Tibial nerve (tissue), 4 donors: ENCODE results near the gene PRELID2. TPM values are rescaled to one million over a fixed set of nuclear protein-coding genes. Genes with fewer than 3 reads are reported as not detected.

Experiments used
- DNase-seq, 2 donors: peaks; one replicate each; pipeline ENCODE4 v3.0.0-alpha.2; 2019; ENCODE audit warnings: low spot score in 2 of 2
- H3K27ac ChIP-seq, 4 donors: fragments of 200-600 bp; sonication (generic) in 3 of 4; one replicate each; pipeline ENCODE4 v1.5.1; 2017 to 2019; ENCODE audit warnings: mild to moderate bottlenecking in 1 of 4
- H3K27me3 ChIP-seq, 2 donors: fragments of 200-600 bp; sonication (generic) in 1 of 2; one replicate each; pipeline versions ENCODE4 v1.5.1 to v1.6.0; 2017 to 2019
- H3K36me3 ChIP-seq, 3 donors: fragments of 200-600 bp; sonication (generic); one replicate each; pipeline ENCODE4 v1.5.1; 2018 to 2019
- H3K4me1 ChIP-seq, 4 donors: fragments of 200-600 bp; sonication (generic) in 3 of 4; one replicate each; pipeline ENCODE4 v1.5.1; 2017 to 2019
- H3K4me3 ChIP-seq, 4 donors: fragments of 200-600 bp; sonication (generic) in 3 of 4; one replicate each; pipeline ENCODE4 v1.5.1; 2017 to 2019; ENCODE audit warnings: mild to moderate bottlenecking in 1 of 4, moderate library complexity in 1 of 4
- H3K9me3 ChIP-seq, 4 donors: fragments of 200-600 bp; sonication (generic) in 3 of 4; one replicate each; pipeline ENCODE4 v1.5.1; 2017 to 2019
- EP300 ChIP-seq, 2 donors: sonication (generic); formaldehyde crosslinking; IDR thresholded peaks; one replicate each; pipeline ENCODE4 v1.6.1; 2017; ENCODE audit warnings: antibody characterized with exemption in 2 of 2, mild to moderate bottlenecking in 1 of 2
- POLR2A ChIP-seq, 2 donors: fragments of 450-650 bp; IDR thresholded peaks; one replicate each; pipeline ENCODE4 v1.6.1; 2017; ENCODE audit warnings: antibody characterized with exemption in 2 of 2, mild to moderate bottlenecking in 2 of 2, moderate library complexity in 2 of 2
- WGBS, 2 donors: methylation state at CpG; one replicate each; pipeline ENCODE4 v1.1.5; 2018; 5-methylcytosine and 5-hydroxymethylcytosine counted together
- total RNA-seq, 4 donors: library from RNA; depleted of rRNA; stranded (reverse); fragments of >200 nt; gene quantifications; one replicate each; pipeline ENCODE4 v1.1.0, GENCODE V29; 2016
- TF ChIP-seq, protein P1 (sequence below), 5 experiments: fragments of 200-600 bp in 3 of 5; fragments of 450-650 bp in 2 of 5; sonication (generic) in 3 of 5; IDR thresholded peaks; one replicate each; pipeline ENCODE4 v1.5.1; 2016 to 2019; ENCODE audit warnings: antibody characterized with exemption in 5 of 5, mild to moderate bottlenecking in 3 of 5, moderate library complexity in 2 of 5

The PRELID2 gene
- total RNA-seq, 4 donors from 2014 or later = 10.5 to 31.7 (median 16.4) TPM

DNA sequence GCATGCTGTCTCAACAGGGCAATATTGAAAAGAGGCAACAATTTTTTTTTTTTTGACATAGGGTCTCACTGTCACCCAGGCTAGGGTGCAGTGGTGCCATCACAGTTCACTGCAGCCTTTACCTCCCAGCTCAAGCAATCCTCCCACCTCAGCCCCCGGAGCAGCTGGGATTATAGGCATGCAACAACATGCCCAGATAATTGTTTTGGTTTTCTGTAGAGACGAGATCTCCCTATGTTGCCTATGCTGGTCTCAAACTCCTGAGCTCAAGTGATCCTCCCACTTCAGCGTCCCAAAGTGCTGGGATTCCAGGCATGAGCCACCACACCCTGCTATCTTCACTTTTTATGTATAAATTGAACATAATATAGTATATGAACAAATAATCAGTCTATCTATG lies 47.6 kb downstream of the PRELID2 start:
- TF ChIP-seq, protein P1, sequence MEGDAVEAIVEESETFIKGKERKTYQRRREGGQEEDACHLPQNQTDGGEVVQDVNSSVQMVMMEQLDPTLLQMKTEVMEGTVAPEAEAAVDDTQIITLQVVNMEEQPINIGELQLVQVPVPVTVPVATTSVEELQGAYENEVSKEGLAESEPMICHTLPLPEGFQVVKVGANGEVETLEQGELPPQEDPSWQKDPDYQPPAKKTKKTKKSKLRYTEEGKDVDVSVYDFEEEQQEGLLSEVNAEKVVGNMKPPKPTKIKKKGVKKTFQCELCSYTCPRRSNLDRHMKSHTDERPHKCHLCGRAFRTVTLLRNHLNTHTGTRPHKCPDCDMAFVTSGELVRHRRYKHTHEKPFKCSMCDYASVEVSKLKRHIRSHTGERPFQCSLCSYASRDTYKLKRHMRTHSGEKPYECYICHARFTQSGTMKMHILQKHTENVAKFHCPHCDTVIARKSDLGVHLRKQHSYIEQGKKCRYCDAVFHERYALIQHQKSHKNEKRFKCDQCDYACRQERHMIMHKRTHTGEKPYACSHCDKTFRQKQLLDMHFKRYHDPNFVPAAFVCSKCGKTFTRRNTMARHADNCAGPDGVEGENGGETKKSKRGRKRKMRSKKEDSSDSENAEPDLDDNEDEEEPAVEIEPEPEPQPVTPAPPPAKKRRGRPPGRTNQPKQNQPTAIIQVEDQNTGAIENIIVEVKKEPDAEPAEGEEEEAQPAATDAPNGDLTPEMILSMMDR (IDR thresholded peaks at IDR 0.05) = no peak
- TF ChIP-seq EP300 (IDR thresholded peaks at IDR 0.05) = no peak
- TF ChIP-seq POLR2A (IDR thresholded peaks at IDR 0.05) = no peak
- no peaks in the 10 kb centered on the region for H3K9me3 ChIP-seq
- peaks cover 0 to 14% (median 0%) of the 10 kb centered on the region in 3 donors for H3K36me3 ChIP-seq
- no peak for DNase-seq
- no peaks in the 10 kb centered on the region for H3K27me3 ChIP-seq
- no peak overlapping the region for H3K27ac ChIP-seq
- 84 to 91% methylated on average over 3 of the region's 3 CpGs for WGBS, 2 donors
- H3K4me1 ChIP-seq = no peaks in the 10 kb centered on the region
- no peak overlapping the region for H3K4me3 ChIP-seq

DNA sequence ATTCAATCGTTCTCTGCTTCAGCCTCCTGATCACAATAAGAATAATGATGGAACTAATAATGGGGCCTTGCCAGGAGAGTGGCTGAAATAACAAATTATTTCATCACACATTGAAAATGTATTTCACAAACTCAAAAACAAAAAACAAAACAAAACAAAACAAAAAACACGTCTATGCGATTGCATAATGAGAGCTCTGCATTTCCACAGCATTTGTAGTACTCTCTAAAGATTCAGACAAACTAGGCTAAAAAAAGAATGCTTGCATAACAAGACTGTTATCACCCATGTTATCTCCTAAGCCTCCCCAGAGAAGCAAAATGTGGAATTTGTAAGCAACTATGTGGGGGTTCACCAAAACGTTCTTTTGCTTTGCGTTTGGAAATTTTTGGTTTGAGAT lies 48.1 kb downstream of the PRELID2 start:
- 66 to 70% methylated on average over 5 of the region's 5 CpGs for WGBS, 2 donors
- Histone ChIP-seq H3K4me1 (no peaks in the 10 kb centered on the region), H3K36me3 (peaks cover 0 to 10% (median 0%) of the 10 kb centered on the region in 3 donors), H3K9me3 (no peaks in the 10 kb centered on the region), H3K27ac (no peak overlapping the region), H3K4me3 (no peak overlapping the region), H3K27me3 (no peaks in the 10 kb centered on the region)
- no peak for DNase-seq
- TF ChIP-seq EP300 (IDR thresholded peaks at IDR 0.05) (no peak), POLR2A (IDR thresholded peaks at IDR 0.05) (no peak)
- TF ChIP-seq, protein P1 (IDR thresholded peaks at IDR 0.05) = no peak

DNA sequence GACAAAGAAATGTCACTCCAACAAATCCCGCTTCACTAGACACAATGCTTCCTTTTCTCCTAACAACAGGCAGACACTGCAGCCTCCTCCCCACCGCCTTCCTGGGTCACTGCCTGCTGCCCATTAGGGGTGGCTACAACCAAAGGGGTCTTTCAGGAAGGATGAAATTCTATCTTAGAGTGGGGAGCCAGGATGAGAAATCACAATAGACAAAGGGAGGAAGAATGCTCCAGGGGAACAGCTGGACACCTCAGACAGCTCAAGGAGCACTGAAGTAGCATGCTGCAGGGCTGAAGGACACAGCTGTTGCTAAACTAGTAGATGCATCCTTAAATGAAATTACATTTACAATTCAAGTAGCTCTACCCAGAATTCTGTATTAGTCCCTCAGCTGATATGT lies 54.2 kb downstream of the PRELID2 start:
- Histone ChIP-seq H3K36me3 (peaks cover 0 to 15% (median 0%) of the 10 kb centered on the region in 3 donors), H3K27ac (no peak overlapping the region), H3K4me3 (no peak overlapping the region), H3K4me1 (peaks cover 0 to 10% (median 3%) of the 10 kb centered on the region in 4 donors), H3K27me3 (no peaks in the 10 kb centered on the region), H3K9me3 (no peaks in the 10 kb centered on the region)
- WGBS, 2 donors = 55 to 59% methylated on average over 2 of the region's 2 CpGs
- DNase-seq = no peak
- TF ChIP-seq EP300 (IDR thresholded peaks at IDR 0.05) (no peak), POLR2A (IDR thresholded peaks at IDR 0.05) (no peak)
- TF ChIP-seq, protein P1 (IDR thresholded peaks at IDR 0.05) = no peak

DNA sequence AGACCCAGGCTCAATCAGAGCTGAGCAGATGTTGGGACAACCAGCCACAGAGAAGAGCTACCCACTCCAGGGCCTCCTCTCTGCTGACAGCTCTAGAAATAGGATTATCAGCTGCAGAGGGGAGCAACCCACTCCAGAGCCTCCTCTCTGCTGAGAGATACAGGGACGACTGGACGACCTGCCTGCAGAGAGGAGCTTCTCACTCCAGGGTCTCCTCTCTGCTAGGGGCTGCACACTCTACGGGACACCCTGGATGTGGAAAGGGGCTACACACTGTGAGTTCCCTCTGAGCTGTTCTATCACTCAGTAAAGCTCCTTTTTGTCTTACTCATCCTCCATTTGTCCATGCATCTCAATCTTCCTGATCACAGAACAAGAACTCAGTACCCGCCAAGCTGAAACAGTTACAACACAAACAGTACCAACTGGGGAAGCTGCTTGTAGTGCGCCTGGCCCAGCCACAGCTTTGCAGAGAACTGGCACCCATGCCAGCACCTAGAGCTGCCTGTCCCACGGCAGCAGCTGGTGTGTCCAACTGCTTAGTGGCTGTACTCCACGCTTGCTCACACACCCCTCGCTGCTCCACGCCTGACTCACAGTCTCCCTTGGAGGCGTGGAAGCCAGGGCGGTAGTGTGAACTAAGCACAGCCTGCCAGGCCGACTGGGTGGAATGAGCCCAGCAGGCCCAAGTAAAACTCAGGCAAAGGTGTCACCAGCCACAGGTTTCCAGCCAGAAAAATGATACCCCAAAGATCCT lies 56.8 kb downstream of the PRELID2 start:
- no peak for TF ChIP-seq EP300 (IDR thresholded peaks at IDR 0.05)
- TF ChIP-seq, protein P1 (IDR thresholded peaks at IDR 0.05) = no peak
- no peak for TF ChIP-seq POLR2A (IDR thresholded peaks at IDR 0.05)
- Histone ChIP-seq H3K27ac (no peak overlapping the region), H3K36me3 (peaks cover 0 to 15% (median 0%) of the 10 kb centered on the region in 3 donors), H3K9me3 (no peaks in the 10 kb centered on the region), H3K4me1 (peaks cover 0 to 21% (median 3%) of the 10 kb centered on the region in 4 donors), H3K27me3 (no peaks in the 10 kb centered on the region), H3K4me3 (no peak overlapping the region)
- DNase-seq = no peak
- 91 to 93% methylated on average over 12 of the region's 12 CpGs for WGBS, 2 donors

DNA sequence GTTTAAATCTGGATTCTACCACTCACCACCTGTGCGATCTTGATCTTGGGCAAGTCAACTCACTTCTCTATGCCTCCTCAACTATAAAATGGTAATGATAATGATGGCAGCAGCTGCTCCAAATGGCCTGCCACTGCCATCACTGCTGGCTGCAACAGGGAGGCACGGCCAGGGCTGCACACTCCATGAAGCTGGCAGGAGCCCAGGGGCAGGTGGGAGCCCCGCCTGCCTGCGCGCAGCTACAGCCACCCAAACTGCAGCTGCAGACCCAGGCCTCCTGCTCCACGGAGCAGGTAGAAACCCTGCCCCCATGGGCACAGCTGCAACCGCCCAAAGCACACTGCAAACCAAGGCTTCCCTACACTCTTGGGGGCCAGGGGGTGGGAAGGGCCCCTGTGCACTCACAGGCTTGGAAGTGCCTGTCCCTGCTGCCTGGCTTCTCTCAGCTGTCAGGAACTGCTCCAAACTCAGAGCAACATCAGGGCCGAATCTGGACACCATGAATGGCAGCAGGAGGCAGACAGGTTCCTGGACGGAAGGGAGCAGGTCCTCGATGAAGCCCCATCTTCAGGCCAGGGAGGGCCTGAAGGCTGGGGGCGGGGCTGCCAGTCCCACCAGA lies 57.6 kb downstream of the PRELID2 start:
- peaks cover 0 to 21% (median 3%) of the 10 kb centered on the region in 4 donors for H3K4me1 ChIP-seq
- DNase-seq = no peak
- H3K27ac ChIP-seq = peak overlapping the region in 2 of 4 donors; percentile 42 to 77
- TF ChIP-seq, protein P1 (IDR thresholded peaks at IDR 0.05) = no peak
- no peak for TF ChIP-seq POLR2A (IDR thresholded peaks at IDR 0.05)
- no peak for TF ChIP-seq EP300 (IDR thresholded peaks at IDR 0.05)
- no peaks in the 10 kb centered on the region for H3K27me3 ChIP-seq
- WGBS, 2 donors = 93% methylated on average over 6 to 11 of the region's 11 CpGs
- H3K9me3 ChIP-seq = no peaks in the 10 kb centered on the region
- peaks cover 0 to 15% (median 0%) of the 10 kb centered on the region in 3 donors for H3K36me3 ChIP-seq
- no peak overlapping the region for H3K4me3 ChIP-seq
